GM19238 (cell line): ENCODE measurements around the gene PTPRN2.

Experiments used
- DNase-seq: peaks from one replicate; pipeline ENCODE4 v3.0.0; 2011; ENCODE audit warnings: low spot score; ENCODE audit not compliant: insufficient read length

The PTPRN2 gene

DNA sequence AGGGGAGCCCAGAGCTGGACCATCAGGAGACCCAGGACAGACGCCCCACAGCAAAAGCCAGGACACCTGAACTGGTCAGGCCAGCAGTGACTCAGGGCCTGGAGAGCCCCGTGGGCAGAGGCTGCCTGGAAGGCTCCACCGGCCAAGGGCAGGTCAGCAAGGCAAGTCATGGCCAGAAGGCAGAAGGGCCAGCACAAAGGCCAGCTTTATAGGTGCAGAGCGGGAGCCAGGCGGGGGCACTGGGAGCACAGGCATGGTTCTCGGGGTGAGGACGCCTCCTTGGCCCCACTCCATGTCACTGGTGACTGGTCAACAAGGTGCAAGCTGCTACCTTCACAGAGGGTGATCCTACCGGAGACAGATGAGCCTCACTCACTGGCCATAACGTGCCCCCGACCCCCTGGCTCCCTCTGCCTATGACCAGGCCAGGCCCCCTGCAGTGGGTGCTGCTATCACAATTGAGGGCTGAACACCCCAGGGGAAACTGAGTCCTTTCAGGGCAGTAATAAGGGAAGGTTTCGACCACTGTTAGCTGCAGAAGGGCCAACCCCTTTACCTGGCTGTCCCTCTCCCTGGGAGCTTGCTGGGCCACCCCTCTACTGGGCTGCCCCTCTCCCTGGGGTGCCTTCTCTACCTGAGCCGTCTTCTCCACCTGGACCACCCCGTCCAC is 317.4 kb downstream of the PTPRN2 start:
- DNase-seq: no peak

DNA sequence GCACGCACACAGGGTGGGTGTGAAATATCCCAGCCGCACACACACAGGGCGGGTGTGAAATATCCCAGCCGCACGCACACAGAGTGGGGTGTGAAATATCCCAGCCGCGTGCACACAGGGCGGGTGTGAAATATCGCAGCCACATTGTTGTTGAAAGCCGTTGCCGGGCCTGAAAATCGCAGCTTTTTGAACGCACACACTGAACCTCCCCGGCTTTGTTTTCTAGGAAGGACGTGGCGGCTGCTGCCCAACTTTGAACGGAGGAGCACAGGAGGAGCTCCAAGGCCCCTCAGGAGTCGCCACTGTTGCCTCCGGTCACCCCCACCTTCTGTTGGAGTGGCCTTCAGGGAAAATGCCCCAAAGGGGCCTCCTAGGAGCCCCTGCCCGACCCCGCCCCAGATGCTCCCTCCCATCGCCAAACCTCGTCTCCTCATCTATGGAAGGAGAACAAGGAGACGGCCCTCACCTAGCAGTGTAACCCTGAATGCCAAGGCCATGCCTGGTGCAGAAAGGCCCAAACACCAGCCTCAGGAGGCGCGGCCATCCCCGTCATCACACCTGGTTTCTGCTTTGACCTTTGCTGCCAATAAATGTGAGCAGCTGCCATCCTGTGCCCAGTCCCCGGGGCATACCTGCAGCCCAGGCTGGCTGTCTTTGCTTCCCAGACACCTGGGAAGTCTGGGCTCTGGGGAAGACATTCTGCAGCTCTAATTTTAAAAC is 318.6 kb downstream of the PTPRN2 start:
- DNase-seq: no peak

DNA sequence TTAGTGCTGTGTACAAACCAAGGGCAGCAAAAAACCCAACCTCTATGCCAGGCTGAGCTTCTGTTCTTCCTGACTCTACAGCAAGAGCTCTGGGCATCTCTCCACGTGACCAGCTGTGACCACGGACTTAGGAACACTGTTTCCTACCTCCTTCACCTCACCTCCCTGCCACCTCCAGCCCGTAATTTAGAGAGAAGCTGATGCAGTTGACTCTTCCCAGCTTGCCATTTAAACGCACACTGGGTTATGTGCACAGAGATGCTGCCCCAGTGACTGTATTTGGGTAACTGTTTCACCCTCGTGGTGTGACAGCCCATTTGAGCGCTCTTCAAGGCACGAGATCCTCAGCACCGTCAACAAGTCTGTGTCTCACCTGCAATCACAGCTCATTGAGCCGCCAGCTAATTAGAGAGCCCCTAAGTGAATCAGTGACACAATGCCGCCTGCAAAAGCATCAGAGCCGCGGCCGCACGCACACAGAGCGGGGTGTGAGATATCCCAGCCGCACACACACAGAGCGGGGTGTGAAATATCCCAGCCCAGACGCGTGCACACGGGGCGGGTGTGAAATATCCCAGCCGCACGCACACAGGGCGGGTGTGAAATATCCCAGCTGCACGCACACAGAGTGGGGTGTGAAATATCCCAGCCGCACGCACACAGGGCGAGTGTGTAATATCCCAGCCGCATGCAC is 319.7 kb downstream of the PTPRN2 start:
- no peak for DNase-seq

DNA sequence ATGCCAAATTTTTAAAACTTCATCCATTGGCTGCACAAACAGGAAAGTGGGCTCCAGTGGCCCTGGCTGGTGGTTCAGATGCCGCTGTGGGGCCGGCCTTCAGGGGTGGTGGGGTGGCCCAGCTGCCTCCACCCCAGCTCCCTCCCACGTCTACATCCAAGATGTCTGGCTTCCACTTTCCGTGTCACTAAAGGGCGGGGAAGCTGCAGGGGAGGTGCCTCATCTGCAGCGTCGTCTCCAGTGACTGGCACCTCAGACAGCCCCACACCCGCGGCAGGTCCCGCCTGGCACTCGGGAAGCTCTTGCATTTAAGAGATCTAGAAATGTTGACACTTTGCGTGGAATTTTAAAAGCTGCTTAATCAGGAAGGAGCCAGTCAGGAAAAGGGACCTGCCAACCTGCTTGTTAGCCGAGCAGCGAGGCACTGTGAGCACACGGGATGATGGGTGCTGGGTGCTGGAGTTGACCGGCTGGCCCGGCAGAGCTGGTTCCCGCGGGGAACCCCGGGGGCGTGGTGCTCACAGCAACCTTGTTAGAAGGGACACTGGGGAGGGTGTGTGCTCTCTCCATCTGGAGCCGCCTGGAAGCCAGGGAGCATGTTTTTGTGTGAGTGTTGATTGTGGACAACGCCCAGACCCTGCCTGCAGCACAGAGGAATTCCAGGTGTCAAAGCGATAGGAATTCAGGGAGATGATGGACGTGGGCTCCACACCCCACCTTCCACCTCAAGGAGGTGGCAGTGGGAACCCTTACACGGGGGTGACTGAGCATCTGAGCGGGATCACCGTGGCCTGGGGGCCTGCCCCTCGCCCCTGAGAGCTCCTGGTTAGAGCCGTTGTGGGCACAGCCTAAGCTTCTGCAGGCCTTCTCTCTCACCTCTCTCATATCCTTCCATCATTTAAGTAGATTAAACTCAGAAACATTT is 320.5 kb downstream of the PTPRN2 start:
- no peak for DNase-seq

DNA sequence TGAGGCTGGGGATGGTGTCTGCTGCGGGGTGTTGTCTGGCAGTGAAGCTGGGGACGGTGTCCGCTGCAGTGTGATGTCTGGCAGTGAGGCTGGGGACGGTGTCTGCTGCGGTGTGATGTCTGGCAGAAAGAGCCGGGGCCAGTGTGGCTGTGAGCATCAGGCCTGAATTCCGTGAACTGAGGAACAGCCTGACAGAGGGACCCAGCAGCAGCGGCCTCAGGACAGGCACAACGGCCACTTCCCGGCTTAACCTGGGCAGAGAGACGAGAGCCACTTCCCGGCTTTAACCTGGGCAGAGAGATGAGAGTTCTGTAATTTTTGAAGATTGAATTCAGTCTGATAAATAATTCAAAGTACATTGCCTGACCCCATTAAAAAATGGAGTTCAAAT is 321.2 kb downstream of the PTPRN2 start:
- DNase-seq: no peak

DNA sequence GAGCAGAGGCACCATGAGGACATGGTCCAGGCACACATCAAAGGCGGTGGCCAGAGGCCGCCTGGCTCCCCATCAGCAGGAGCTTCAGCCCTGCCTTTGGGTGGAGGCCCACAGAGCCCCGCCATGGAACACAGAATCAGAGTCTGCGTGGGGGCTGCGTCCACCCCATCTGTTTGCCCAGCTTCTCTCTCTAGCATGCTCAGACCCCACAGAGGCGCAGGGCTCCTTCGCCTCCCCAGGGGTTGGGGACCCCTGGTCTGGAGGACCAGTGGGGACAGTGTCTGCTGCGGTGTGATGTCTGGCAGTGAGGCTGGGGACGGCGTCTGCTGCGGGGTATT is 321.9 kb downstream of the PTPRN2 start:
- no peak for DNase-seq

DNA sequence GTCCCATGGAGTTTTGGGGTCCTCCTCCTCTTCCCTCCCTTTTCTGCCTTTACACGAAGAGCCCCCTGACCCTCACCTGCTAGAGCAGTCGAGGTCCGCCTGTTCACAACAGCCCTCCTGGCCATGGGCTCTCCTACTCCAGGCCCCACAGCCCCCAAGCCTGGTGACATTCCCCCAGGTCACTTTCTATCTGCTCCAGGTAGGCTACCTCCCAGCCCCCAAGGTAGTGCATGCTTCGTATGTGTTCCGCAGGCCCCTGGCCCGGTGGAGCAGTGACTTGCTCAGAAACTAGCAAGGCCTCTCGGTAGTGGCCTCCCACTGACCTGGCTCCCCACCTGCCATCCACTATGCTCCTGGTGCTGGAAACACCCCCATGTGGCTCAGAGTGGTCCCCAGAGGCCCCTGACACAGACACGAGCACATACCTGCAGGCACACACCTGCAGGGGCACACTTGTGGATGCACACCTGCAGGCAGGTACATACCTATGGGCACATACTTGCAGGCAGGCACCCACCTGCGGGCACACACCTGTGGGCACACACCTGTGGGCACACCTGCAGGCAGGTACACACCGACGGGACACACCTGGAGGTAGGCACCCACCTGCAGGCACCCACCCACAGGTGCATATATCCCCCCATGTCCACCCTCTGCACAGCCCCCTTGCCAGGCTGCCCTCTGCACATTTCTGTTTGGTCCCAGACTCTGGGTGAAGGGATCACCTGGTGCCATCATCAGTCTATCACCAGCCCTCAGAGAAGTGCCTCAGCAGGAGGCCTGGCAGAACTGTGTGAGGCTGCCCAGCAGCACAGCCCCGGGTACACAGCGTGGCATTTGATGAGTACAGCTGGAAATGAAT is 322.5 kb downstream of the PTPRN2 start:
- no peak for DNase-seq

DNA sequence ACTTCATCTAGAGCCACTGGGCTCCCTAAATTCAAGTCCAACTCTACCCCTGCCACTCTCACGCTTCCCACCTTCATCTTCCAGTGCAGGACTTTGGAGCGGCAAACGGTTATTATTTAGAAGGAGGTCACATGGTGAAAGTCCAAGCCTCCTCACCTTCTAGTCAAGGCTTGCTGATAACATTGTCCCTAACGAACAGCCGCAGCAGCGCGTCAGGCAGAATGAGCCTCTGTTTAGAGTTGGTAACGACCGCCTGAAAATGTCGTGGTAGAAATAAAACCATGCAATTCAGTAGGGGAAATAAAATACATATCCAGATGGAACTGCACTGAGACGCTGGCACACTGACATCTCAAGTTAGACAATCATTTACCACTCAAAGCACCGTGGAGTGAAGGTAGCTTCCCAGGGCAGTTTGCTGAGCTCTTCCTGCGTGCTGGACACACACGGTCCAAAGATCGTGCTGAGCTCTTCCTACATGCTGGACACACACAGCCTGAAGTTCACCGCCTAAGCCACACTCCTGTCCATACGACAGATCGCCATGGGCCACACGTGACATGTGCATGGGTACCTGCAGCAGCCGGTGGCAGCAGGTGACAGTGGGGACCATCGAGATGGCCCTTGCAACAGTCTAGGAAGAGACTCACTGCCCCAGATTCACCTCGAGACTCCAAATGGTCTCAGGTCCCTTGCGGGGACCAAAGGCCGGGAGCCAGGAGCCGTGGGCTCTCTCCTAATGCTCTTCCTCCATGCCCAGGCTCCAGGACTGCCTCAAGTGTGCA is 323.5 kb downstream of the PTPRN2 start:
- no peak for DNase-seq

DNA sequence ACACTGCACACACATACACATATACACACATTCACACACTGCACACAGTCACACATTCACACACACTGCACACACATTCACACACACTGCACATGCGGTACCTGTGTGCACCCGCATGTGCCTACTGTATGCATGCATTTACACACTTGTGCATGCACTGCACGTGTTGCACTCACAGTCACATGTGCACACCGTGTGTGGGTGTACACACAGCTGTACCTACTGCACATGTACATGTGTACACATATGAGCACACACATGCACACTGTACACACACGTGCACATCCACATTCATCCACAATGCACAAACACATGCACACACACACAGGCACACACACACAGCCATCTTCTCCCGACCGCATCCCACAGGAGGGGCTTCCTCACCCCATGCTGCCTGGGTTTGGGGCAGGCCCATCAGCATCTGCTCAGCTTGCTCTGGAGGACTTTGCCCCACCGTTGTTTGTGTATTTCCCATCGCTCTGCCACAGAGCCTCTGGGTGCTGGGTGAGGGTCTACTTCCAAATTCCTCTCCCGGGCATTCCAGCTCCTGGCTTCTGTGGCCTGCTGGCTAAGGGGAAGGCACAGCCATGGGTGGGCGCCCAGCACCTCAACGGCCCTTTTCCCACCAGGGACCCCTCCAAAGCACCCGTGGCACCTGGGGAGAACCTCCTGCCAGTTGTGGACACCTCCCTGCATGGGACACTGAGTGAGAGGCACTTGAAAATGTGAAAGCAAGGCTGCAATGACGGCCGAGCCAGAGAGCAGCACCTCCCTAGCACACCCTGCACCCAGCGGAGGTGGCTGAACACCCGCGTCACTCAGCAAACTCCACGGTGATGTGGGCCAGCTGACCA is 324.3 kb downstream of the PTPRN2 start:
- DNase-seq: no peak

DNA sequence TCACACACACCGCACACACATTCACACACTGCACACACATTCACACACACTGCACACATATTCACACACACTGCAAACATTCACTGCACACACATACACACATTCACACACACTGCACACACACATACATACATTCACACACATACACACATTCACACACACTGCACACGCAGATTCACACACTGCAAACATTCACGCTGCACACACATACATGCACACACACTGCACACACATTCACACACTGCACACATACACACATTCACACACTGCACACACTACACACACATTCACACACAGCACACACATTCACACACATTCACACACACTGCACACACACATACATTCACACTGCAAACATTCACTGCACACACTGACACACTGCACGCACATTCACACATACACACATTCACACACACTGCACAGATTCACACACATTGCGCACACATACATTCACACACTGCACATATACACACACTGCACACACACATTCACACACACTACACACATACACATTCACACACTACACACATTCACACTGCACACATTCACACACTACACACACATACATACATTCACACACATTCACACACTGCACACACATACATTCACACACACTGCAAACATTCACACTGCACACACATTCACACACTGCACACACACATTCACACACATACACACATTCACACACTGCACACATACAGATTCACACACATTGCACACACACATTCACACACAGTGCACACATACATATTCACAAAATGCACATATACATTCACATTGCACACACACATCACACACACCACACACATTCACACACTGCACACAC is 325.1 kb downstream of the PTPRN2 start:
- DNase-seq: no peak

DNA sequence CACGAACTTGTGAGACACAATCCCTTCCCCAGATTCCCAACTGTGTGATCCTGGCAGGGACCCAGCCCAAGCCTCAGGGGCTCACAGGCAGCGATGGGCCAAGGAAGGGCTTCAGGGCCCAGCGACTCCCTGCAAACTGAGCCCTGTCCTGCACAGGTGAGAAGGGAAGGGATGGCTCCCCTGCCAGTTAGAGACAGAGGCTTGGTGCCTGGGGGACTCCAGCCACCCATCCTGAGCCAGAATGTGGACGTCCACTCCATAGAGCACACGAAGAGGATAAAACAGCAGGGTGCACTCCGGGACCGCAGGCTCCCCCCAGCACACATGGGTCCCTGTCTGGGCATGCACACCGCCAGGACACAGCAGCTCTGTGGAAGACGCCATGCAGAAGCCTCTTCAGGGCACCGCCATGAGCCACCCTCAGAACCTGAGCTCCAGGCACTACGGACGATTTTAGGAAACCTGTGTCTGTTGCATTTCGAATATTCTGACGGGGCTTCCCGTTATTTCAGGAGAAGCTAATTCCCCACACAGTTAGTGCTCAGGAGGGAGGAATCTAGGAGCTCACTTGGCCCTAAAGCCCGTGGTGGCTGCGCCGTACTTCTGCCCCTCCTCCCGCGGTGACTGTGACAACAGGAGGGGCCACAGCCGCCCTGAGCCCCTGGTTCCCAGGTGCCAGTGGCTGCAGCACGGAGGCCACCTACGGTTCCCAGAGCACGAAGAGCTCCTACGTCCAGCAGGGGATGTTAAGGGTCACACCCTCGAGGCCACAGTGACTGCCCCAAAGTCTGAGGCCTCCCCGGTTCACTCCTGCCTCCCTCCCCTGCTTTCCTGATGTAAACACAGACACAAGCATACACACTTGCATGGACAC is 326.0 kb downstream of the PTPRN2 start:
- DNase-seq: no peak

DNA sequence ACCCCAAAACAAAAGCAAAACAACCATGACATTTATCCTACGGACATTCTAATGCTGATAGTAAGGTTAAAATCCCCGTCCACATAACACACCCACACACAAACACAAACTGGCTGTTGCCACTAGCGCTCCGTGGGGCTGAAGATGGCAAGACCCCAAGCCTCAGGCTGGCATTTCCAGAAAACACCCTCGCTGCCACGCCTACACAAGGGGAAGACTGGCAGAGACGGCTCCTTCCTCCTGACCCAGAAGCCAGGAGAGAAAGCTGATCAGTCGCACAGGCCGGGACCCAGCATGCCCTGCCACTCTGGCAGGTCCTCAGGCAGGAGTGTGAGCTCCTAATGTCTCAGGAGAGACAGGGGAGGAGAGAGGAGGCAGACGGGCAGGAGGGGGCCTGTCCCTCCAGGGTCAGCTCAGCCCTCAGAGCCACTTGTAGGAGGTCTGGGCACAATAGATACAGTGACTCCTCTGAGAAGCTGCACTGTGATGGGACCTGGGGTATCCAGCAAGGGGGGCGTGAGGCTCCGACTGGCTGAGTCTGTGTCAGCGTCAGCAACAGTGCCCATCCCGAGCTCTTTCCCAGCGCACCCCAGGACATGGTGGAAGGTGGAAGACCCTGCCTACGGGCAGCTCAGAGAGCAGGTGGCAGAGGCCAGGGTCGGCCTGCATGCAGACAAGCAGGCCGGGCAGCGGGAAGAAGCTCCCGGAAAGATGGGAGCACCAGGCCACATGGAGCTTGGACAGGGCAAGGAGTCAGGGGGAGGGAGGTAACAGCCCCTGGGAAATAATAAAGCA is 326.9 kb downstream of the PTPRN2 start:
- no peak for DNase-seq

DNA sequence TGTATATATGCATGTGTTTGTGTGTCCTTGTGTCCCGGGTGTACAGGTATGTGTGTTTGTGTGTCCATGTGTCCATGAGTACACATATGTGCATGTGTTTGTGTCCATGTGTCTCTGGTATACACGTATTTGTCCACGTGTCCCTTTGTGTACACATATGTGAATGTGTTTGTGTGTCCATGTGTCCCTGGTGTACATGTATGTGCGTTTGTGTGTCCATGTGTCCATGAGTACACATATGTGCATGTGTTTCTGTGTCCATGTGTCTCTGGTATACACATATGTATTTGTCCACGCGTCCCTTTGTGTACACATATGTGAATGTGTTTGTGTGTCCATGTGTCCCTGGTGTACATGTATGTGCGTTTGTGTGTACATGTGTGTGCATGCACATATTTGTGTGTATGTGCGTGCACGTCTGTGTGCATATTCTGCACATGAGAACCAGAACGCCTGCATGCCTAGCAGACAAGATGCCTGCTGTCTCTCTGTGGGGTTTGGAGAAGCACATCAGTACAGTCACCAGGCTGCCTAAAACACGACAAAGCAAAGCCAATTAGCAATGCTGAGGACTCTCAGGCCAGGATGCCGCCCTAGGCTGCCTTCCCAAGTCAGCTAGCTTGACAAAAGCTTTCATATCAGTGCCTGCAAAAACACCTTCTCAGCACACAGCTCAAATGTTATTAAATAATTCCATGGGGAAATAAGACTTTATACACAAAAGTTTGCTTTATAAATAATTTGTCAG is 327.8 kb downstream of the PTPRN2 start:
- DNase-seq: no peak

DNA sequence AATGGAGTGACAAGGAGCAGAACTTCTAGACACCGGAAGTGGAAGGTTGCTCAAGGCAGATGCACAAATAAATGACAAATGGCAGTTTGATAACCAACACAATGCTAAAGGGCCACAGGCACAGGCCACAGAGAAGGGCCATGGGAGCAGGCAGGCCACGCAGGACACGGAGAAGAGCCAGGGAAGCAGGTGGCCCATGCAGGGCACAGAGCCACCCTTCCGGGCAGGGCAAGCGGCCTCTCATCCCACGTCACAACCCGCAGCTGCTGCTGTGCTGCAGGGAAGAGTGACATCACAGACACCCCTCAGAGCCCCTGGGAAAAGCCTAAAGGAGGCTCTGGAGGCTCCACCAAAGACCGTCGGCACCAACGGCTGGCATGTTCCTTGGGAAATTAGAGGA is 328.5 kb downstream of the PTPRN2 start:
- no peak for DNase-seq

DNA sequence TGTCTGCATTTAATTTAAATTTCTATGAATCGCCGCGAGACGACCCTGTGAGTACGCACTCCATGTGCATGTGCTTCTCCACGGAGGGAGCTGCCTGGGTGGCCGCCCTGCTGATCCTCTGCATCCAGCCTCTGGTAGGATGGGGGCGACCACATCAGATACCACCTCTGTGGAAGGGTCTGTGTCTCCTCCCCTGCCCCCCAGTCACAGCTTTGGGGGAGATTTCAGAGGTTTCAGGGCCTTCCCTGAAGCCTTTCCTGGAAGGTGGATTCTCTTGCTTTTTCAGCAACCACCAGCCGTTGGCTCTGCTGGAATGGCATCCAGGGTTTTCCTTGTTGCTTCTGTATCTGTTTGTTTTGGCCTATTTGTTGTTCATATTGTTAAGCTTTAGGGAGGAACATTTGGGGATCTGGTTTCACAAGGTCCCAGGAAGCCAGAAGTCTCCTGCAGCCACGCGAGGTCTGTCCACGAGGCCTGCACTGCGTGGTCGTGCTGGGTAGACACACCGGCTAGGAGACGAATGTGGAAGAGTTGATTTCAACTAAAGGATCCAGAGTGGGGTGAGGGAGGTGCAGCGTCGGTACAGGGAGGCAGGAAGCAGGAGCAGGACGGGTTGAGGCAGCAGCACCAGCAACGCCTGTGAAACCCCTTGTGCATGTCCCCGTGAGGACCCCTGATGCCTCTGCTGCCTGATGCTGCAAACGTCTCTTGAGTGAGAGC is 329.1 kb downstream of the PTPRN2 start:
- DNase-seq: no peak
